AG09319 (cell line): ENCODE data around the gene ANKRD12.
"Not testable (repeated sequence)": the region's sequence is repeated elsewhere in the genome, so short reads cannot be mapped to it uniquely, and the experiment has no call there.

Experiments
- DNase-seq: peaks from one replicate; pipeline ENCODE4 v3.0.0-alpha.2; 2010; ENCODE audit warnings: low read depth; ENCODE audit errors: extremely low read depth
- CTCF ChIP-seq: IDR thresholded peaks from 2 replicates; pipeline ENCODE4 v1.5.1; 2011; ENCODE audit warnings: low read depth, mild to moderate bottlenecking, inconsistent platforms, low read length, moderate library complexity

Gene ANKRD12

GRCh38 chr18:9136315-9137155, at the start of gene ANKRD12:
ANKRD12 (plus strand) TSS chr18:9136781; CDS start chr18:9182433, 45,652 bp downstream.
- TF ChIP-seq CTCF = no peak
- DNase-seq = peak; percentile 97

DNA sequence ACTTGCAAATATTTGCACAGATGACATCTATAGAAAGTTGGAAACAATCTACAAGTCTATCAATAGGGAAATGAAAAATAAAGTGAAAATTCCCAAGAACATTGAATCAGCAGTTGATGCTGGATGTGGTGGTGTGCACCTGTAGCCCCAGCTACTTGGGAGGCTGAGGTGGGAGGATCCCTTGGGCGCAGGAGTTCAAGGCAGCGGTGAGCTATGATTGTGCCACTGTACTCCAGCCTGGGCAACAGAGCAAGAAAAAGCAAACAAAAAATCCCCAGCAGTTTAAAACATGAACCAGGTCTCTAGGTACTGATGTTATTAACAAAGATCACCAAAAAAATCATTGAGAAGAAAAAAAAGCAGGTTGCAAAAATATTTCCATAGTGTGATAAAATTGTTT, 49.4 kb upstream of the ANKRD12 start:
- no peak for DNase-seq
- no peak for TF ChIP-seq CTCF

DNA sequence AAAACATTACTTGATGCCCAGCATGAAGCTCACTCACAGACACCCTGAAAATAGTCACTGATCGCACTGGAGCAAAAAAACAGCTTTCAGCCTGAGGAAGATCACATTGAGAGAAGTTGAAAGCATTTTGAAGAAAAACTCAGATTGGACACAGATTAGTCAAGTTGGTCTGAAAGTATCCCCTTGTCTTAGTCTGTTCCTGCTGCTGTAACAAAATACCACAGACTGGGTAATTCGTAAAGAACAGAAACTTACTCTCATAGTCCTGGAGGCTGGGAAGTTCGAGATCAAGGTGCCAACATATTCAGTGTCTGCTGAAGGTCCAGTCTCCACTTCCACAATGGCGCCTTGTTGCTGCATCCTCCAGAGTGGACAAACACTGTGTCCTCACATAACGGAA, 48.3 kb upstream of the ANKRD12 start:
- no peak for TF ChIP-seq CTCF
- no peak for DNase-seq

DNA sequence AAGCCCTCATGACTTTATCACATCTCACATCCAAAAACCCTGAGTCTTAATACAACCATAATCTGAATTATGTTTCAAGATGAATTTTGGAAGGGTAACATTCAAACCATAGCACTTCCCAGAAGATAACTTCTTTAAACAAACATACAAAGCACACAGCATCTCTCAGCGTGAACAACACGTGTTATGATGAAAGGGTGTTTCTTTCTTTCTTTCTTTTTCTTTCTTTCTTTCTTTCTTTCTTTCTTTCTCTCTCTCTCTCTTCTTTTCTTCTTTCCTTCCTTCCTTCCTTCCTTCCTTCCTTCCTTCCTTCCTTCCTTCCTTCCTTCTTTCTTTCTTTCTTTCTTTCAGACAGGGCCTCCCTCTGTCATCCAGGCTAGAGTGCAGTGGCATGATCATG, 47.9 kb upstream of the ANKRD12 start:
- not testable (repeated sequence) for DNase-seq

GRCh38 chr18:9090578-9090977, 46.0 kb upstream of the ANKRD12 start:
- DNase-seq = no peak
- TF ChIP-seq CTCF = no peak

GRCh38 chr18:9091066-9091476, 45.5 kb upstream of the ANKRD12 start:
- no peak for DNase-seq
- TF ChIP-seq CTCF = no peak

DNA sequence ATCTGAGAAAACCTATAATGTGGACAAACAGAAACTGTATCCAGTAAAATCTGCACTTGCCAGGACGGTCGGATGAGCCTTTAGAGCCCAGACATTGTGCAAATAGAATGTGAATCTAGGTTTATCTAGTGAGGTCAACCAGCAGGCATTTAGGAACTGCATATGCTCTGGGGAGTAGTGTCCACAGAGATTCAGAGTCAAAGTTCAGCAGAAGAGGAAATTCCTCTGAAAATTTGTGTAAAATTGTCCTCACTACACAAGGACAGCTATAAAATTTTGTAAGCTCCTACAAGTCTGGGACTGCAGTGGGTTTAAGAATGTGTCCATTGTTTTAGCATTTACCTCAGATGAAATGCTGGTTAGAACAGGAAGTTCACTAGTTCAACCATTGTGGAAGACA, 43.9 kb upstream of the ANKRD12 start:
- no peak for DNase-seq
- no peak for TF ChIP-seq CTCF

- not testable (repeated sequence) for DNase-seq
These were observed 43.5 kb upstream of the ANKRD12 start for GRCh38 chr18:9093109-9093508.
